Right atrium auricular region (tissue), 2 donors: ENCODE results near the gene MYH14. TPM values are rescaled to one million over a fixed set of nuclear protein-coding genes. Genes with fewer than 3 reads are reported as not detected.
A peak's percentile ranks its signal among the peaks of the same experiment; 100 is the strongest.
"Not testable (repeated sequence)": the region's sequence is repeated elsewhere in the genome, so short reads cannot be mapped to it uniquely, and the experiment has no call there.

Experiments used
- DNase-seq: peaks from one replicate; pipeline ENCODE4 v3.0.0-alpha.2; 2019; ENCODE audit warnings: low spot score
- H3K27ac ChIP-seq, 2 donors: fragments of 200-600 bp; sonication (generic); 1 replicate in 1 of 2; 2 replicates in 1 of 2; pipeline ENCODE4 v1.5.1; 2016 to 2019
- H3K27me3 ChIP-seq, 2 donors: fragments of 200-600 bp; sonication (generic); one replicate each; pipeline versions ENCODE4 v1.5.1 to v1.6.0; 2017 to 2019
- H3K36me3 ChIP-seq: fragments of 200-600 bp; sonication (generic); one replicate; pipeline ENCODE4 v1.5.1; 2016
- H3K4me1 ChIP-seq, 2 donors: fragments of 200-600 bp; sonication (generic); one replicate each; pipeline versions ENCODE4 v1.5.1 to v1.6.0; 2017 to 2019
- H3K4me3 ChIP-seq, 2 donors: fragments of 200-600 bp; sonication (generic); 1 replicate in 1 of 2; 2 replicates in 1 of 2; pipeline ENCODE4 v1.5.1; 2017 to 2019; ENCODE audit warnings: mild to moderate bottlenecking in 1 of 2, moderate library complexity in 1 of 2
- H3K9me3 ChIP-seq, 2 donors: fragments of 200-600 bp; sonication (generic); one replicate each; pipeline ENCODE4 v1.5.1; 2019
- total RNA-seq, 2 donors: library from RNA; depleted of rRNA; stranded (reverse); fragments of >200 nt; gene quantifications; one replicate each; pipeline ENCODE4 v1.1.0, GENCODE V29; 2016
- TF ChIP-seq, protein P1 (sequence below), 2 donors: fragments of 200-600 bp; sonication (generic); IDR thresholded peaks; one replicate each; pipeline ENCODE4 v1.5.1; 2019; ENCODE audit warnings: antibody characterized with exemption in 2 of 2

Gene MYH14
- total RNA-seq, 2 donors from 2014 or later: 40.9 to 44.5 TPM

- no peaks in the 10 kb centered on the region for H3K36me3 ChIP-seq
- H3K27me3 ChIP-seq: no peaks in the 10 kb centered on the region
- DNase-seq: no peak
- no peak overlapping the region for H3K27ac ChIP-seq
- TF ChIP-seq, protein P1, sequence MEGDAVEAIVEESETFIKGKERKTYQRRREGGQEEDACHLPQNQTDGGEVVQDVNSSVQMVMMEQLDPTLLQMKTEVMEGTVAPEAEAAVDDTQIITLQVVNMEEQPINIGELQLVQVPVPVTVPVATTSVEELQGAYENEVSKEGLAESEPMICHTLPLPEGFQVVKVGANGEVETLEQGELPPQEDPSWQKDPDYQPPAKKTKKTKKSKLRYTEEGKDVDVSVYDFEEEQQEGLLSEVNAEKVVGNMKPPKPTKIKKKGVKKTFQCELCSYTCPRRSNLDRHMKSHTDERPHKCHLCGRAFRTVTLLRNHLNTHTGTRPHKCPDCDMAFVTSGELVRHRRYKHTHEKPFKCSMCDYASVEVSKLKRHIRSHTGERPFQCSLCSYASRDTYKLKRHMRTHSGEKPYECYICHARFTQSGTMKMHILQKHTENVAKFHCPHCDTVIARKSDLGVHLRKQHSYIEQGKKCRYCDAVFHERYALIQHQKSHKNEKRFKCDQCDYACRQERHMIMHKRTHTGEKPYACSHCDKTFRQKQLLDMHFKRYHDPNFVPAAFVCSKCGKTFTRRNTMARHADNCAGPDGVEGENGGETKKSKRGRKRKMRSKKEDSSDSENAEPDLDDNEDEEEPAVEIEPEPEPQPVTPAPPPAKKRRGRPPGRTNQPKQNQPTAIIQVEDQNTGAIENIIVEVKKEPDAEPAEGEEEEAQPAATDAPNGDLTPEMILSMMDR (IDR thresholded peaks at IDR 0.05): no peak
- H3K9me3 ChIP-seq: no peaks in the 10 kb centered on the region
- H3K4me3 ChIP-seq: no peak overlapping the region
- peaks cover 0 to 40% of the 10 kb centered on the region in 2 donors for H3K4me1 ChIP-seq
These were observed 123.6 kb downstream of the MYH14 start for GRCh38 chr19:50327013-50327412.

DNA sequence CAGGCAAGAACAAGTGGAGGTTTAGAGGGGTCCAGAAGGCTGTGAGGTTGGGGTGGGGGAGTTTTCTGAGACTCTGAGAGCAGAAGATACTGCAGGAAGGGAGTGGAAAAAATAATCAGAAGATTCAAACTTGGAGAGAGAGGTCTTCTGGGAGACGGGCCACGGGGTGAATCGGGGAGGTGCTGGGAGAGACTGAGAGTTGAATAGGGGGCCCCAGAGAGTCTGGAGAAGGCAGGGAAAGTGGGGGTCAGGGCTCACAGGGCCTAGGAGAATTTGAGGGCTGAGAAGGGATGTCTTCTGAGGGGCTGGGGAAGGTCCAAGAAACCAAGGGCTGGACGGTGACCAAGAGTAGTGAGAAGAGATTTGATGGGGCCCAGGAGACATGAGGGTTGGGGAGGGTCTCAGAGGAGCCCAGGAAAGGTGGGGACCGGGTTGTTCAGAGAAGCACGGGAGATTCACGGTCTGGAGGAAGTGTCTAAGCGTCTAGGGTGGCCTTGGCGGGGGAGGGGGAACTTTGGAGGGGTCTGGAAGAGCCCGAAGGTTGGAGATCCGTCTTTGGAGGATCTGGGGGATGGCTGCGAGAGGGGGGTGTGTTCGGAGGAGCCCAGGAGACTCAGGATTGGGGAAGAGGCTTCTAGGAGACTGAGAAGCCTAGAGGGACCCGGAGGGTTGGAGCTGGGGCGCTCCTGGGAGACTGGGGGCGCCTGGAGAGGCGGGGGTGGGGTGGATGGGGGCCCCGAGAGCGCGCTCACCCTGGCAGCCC is 124.2 kb downstream of the MYH14 start:
- no peak for DNase-seq
- Histone ChIP-seq H3K9me3 (no peaks in the 10 kb centered on the region), H3K36me3 (no peaks in the 10 kb centered on the region), H3K27ac (no peak overlapping the region), H3K27me3 (no peaks in the 10 kb centered on the region), H3K4me3 (no peak overlapping the region), H3K4me1 (peaks cover 0 to 46% of the 10 kb centered on the region in 2 donors)
- TF ChIP-seq, protein P1 (IDR thresholded peaks at IDR 0.05): no peak

GRCh38 chr19:50328224-50328872 is 124.9 kb downstream of the MYH14 start:
- H3K36me3 ChIP-seq: no peaks in the 10 kb centered on the region
- H3K9me3 ChIP-seq: no peaks in the 10 kb centered on the region
- TF ChIP-seq, protein P1 (IDR thresholded peaks at IDR 0.05): peak in 1 of 2 donors; percentile 21
- H3K27me3 ChIP-seq: no peaks in the 10 kb centered on the region
- H3K27ac ChIP-seq: no peak overlapping the region
- H3K4me1 ChIP-seq: peaks cover 0 to 51% of the 10 kb centered on the region in 2 donors
- peak overlapping the region; percentile 17 to 42 for H3K4me3 ChIP-seq
- DNase-seq: no peak

- Histone ChIP-seq H3K4me3 (peak overlapping the region in 1 of 2 donors; percentile 42), H3K27ac (no peak overlapping the region), H3K9me3 (no peaks in the 10 kb centered on the region), H3K4me1 (peaks cover 0 to 52% of the 10 kb centered on the region in 2 donors), H3K36me3 (no peaks in the 10 kb centered on the region), H3K27me3 (no peaks in the 10 kb centered on the region)
- TF ChIP-seq, protein P1 (IDR thresholded peaks at IDR 0.05): no peak
- no peak for DNase-seq
These were observed 125.4 kb downstream of the MYH14 start for GRCh38 chr19:50328873-50329145.

GRCh38 chr19:50329146-50329925 is 125.9 kb downstream of the MYH14 start, which contains the start of gene KCNC3:
KCNC3 (minus strand) TSS chr19:50329377; CDS start chr19:50329082, 295 bp downstream.
- TF ChIP-seq, protein P1 (IDR thresholded peaks at IDR 0.05): no peak
- no peaks in the 10 kb centered on the region for H3K27me3 ChIP-seq
- no peaks in the 10 kb centered on the region for H3K36me3 ChIP-seq
- H3K9me3 ChIP-seq: no peaks in the 10 kb centered on the region
- H3K27ac ChIP-seq: peak within 1 kb of the TSS; percentile 82 to 88
- H3K4me1 ChIP-seq: peaks cover 0 to 56% of the 10 kb centered on the region in 2 donors
- H3K4me3 ChIP-seq: peak within 1 kb of the TSS; percentile 17 to 49
- DNase-seq: peak; percentile 98

GRCh38 chr19:50329926-50330294 is 126.5 kb downstream of the MYH14 start:
- not testable (repeated sequence) for H3K9me3 ChIP-seq, H3K27me3 ChIP-seq, H3K36me3 ChIP-seq, DNase-seq
- peaks cover 0 to 55% of the 10 kb centered on the region in 2 donors for H3K4me1 ChIP-seq
- peak overlapping the region; percentile 12 to 49 for H3K4me3 ChIP-seq
- H3K27ac ChIP-seq: peak overlapping the region; percentile 82 to 88
